Stomach smooth muscle (tissue), 2 donors: Measurements from ENCODE around the gene KRT33B.
"Not testable (repeated sequence)": the region's sequence is repeated elsewhere in the genome, so short reads cannot be mapped to it uniquely, and the experiment has no call there.

ENCODE experiments used
- H3K27ac ChIP-seq: one replicate; pipeline ENCODE4 v1.7.0; 2013; ENCODE audit warnings: mild to moderate bottlenecking, low read length, inconsistent platforms
- H3K27me3 ChIP-seq, 2 donors: one replicate each; pipeline ENCODE4 v1.7.0; 2013; ENCODE audit warnings: low read length in 2 of 2; ENCODE audit not compliant: insufficient read depth in 2 of 2, control insufficient read depth in 1 of 2
- H3K36me3 ChIP-seq, 2 donors: one replicate each; pipeline ENCODE4 v1.7.0; 2013; ENCODE audit warnings: low read length in 2 of 2; ENCODE audit not compliant: control insufficient read depth in 2 of 2, insufficient read depth in 2 of 2
- H3K4me1 ChIP-seq: one replicate; pipeline ENCODE4 v1.7.0; 2013; ENCODE audit warnings: low read length; ENCODE audit not compliant: control insufficient read depth, insufficient read depth
- H3K4me3 ChIP-seq, 2 donors: one replicate each; pipeline ENCODE4 v1.7.0; 2013; ENCODE audit warnings: low read length in 2 of 2
- H3K9ac ChIP-seq, 2 donors: one replicate each; pipeline ENCODE4 v1.7.0; 2013; ENCODE audit warnings: low read length in 2 of 2, mild to moderate bottlenecking in 1 of 2
- H3K9me3 ChIP-seq, 2 donors: one replicate each; pipeline ENCODE4 v1.7.0; 2013; ENCODE audit warnings: low read length in 2 of 2; ENCODE audit not compliant: control insufficient read depth in 2 of 2
- donor health status: healthy.
- donor health status: Pancreatic carcinoma.

KRT33B gene

GRCh38 chr17:41377546-41377945, 7.9 kb upstream of the KRT33B start:
- H3K36me3 ChIP-seq = no peaks in the 10 kb centered on the region
- peaks cover 0 to 2% of the 10 kb centered on the region in 2 donors for H3K9me3 ChIP-seq
- H3K27ac ChIP-seq = no peak overlapping the region
- no peak overlapping the region for H3K4me3 ChIP-seq
- H3K9ac ChIP-seq = no peak overlapping the region
- H3K27me3 ChIP-seq = peaks cover 0 to 8% of the 10 kb centered on the region in 2 donors
- H3K4me1 ChIP-seq = no peaks in the 10 kb centered on the region

GRCh38 chr17:41369023-41369422, 590 bp downstream of the KRT33B start:
- H3K36me3 ChIP-seq = no peaks in the 10 kb centered on the region
- H3K27ac ChIP-seq = no peak overlapping the region
- no peak overlapping the region for H3K9ac ChIP-seq
- no peaks in the 10 kb centered on the region for H3K27me3 ChIP-seq
- H3K4me3 ChIP-seq = no peak overlapping the region
- no peaks in the 10 kb centered on the region for H3K4me1 ChIP-seq
- H3K9me3 ChIP-seq = no peaks in the 10 kb centered on the region

GRCh38 chr17:41367426-41368075, 2.1 kb downstream of the KRT33B start:
- H3K9me3 ChIP-seq = no peaks in the 10 kb centered on the region
- no peaks in the 10 kb centered on the region for H3K4me1 ChIP-seq
- H3K27me3 ChIP-seq = no peaks in the 10 kb centered on the region
- no peaks in the 10 kb centered on the region for H3K36me3 ChIP-seq
- no peak overlapping the region for H3K27ac ChIP-seq
- H3K4me3 ChIP-seq = no peak overlapping the region
- H3K9ac ChIP-seq = no peak overlapping the region

GRCh38 chr17:41366070-41366469, 3.5 kb downstream of the KRT33B start:
- Histone ChIP-seq H3K27me3 (no peaks in the 10 kb centered on the region), H3K9me3 (no peaks in the 10 kb centered on the region), H3K27ac (no peak overlapping the region), H3K4me3 (no peak overlapping the region), H3K9ac (no peak overlapping the region), H3K36me3 (no peaks in the 10 kb centered on the region), H3K4me1 (no peaks in the 10 kb centered on the region)

GRCh38 chr17:41363881-41364280, 5.7 kb downstream of the KRT33B start:
- Histone ChIP-seq H3K4me1 (no peaks in the 10 kb centered on the region), H3K4me3 (no peak overlapping the region), H3K9ac (no peak overlapping the region), H3K36me3 (no peaks in the 10 kb centered on the region), H3K27ac (no peak overlapping the region), H3K9me3 (peaks cover 0 to 5% of the 10 kb centered on the region in 2 donors), H3K27me3 (no peaks in the 10 kb centered on the region)

GRCh38 chr17:41360296-41360995, 9.2 kb downstream of the KRT33B start:
- Histone ChIP-seq H3K4me3 (no peak overlapping the region), H3K4me1 (no peaks in the 10 kb centered on the region), H3K27me3 (no peaks in the 10 kb centered on the region), H3K36me3 (no peaks in the 10 kb centered on the region), H3K9ac (no peak overlapping the region), H3K27ac (no peak overlapping the region), H3K9me3 (peaks cover 0 to 7% of the 10 kb centered on the region in 2 donors)

DNA sequence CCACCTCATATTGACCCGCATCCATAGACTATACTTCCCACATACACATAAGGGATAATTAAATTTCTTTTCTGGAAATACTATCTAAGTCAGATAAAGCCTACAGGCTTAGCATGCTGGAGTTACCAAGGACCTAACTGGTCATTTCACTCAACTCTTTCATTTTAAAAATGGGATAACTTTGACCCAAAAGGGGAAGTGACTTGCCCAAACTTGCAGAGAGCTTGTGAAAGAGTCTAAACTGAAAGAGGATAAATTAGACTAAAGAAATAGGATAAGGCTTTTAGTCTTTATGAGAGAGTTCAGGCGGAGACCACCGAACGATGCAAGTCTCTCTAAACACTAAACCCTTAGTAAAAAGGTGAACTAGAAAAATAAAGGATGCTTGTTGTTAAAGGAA, 15.1 kb downstream of the KRT33B start:
- no peak overlapping the region for H3K9ac ChIP-seq
- H3K27me3 ChIP-seq = no peaks in the 10 kb centered on the region
- no peak overlapping the region for H3K27ac ChIP-seq
- peaks cover 2 to 4% of the 10 kb centered on the region in 2 donors for H3K9me3 ChIP-seq
- H3K36me3 ChIP-seq = no peaks in the 10 kb centered on the region
- H3K4me3 ChIP-seq = no peak overlapping the region
- H3K4me1 ChIP-seq = no peaks in the 10 kb centered on the region

DNA sequence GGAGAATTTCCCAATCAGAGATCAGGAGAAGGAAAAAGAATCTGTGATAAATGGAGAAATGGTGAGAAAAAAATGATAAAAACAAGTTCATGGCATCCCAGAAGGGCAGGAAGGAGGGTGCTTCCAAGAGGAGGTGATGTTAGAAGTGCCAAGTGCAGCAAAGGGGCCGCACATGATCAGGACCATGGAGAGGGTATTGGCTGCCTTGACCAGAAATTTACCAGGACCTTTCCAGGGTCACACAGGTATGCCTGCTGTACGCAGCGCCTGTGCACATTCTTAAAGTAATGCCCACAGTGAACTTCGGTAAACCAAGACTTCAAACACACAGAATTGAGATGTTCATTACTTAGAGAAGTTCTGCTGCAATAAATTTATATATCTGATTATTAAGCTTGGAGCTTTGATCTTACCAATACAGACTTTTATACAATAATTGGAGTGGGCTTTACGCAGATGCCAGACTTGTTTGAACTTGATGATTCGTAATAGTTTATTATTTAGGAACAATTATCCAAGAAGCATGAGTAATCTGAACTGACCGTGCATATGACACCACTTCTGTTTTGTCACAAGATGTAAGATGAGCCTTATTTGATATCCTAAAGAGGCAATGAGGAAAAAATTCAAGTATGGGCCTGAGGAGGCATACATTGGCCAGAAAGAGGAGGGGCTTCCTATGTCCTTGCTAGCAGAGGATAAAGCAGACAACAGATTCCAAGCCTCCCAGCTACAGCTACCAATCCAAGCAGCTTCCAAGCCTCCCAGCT, 16.8 kb downstream of the KRT33B start:
- no peaks in the 10 kb centered on the region for H3K36me3 ChIP-seq
- no peaks in the 10 kb centered on the region for H3K4me1 ChIP-seq
- H3K27ac ChIP-seq = no peak overlapping the region
- H3K27me3 ChIP-seq = no peaks in the 10 kb centered on the region
- H3K9me3 ChIP-seq = peaks cover 2 to 4% of the 10 kb centered on the region in 2 donors
- H3K9ac ChIP-seq = no peak overlapping the region
- no peak overlapping the region for H3K4me3 ChIP-seq

DNA sequence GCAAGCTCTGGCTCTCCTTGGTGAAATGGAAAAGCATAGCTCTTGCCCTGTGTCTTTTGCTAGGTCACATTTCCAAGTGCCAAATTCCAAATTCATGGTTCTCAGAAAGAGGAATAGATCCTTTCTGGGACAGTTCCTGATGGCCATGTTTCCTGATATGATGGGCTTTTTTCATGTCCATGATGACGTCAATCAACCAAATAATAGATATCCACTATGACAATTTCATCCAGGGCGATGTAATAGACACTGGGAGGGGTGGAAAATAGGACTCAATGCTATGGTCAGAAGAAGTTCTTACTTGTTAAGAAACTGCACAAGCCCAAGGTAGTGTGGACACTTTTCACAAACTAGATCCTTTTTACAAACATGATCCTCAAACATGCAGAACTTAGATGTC, 18.4 kb downstream of the KRT33B start:
- no peaks in the 10 kb centered on the region for H3K4me1 ChIP-seq
- peaks cover under 1 to 4% of the 10 kb centered on the region in 2 donors for H3K9me3 ChIP-seq
- H3K27me3 ChIP-seq = no peaks in the 10 kb centered on the region
- no peak overlapping the region for H3K9ac ChIP-seq
- no peak overlapping the region for H3K4me3 ChIP-seq
- H3K27ac ChIP-seq = no peak overlapping the region
- H3K36me3 ChIP-seq = no peaks in the 10 kb centered on the region

DNA sequence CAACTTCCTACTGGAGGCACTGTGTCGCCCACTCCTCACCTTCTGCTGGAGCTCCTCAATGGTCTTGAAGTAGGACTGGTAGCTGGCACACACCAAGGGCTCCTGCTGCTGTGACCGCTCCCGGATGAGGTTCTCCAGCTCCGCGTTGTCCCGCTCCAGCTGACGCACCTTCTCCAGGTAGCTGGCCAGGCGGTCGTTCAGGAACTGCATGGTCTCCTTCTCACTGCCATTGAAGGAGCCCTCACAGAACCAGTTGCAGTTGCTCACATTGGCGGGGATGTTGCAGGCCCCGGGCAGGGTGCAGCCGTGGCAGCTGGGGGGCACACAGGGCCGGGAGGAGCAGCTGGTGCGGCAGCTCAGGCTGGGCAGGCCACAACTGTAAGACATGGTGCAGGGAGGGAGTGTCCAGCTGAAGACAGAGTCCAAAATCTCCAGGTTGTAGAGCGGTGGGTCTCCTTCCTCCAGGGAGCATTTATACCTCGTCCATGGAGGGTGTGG, 19.2 kb downstream of the KRT33B start, which contains the start of gene KRT33A:
KRT33A (minus strand) TSS at position 448 of the 498 bp plus-strand sequence; CDS start at position 387, 61 bp downstream.
- H3K4me1 ChIP-seq = not testable (repeated sequence)

More for the DNA sequence above, 19.2 kb downstream of the KRT33B start, which contains the start of gene KRT33A:
- not testable (repeated sequence) for H3K9me3 ChIP-seq, H3K4me3 ChIP-seq, H3K27ac ChIP-seq, H3K36me3 ChIP-seq, H3K27me3 ChIP-seq, H3K9ac ChIP-seq
